Thymus (tissue), 11 donors: ENCODE data around the gene LTN1. TPM values are rescaled to one million over a fixed set of nuclear protein-coding genes. Genes with fewer than 3 reads are reported as not detected.
"Not testable (repeated sequence)": the region's sequence is repeated elsewhere in the genome, so short reads cannot be mapped to it uniquely, and the experiment has no call there.

Experiments used
- DNase-seq, 9 donors: peaks; one replicate each; pipeline ENCODE4 v3.0.0-alpha.2; 2013; ENCODE audit warnings: low spot score in 9 of 9, low read depth in 6 of 9, missing footprints in 1 of 9
- H3K27ac ChIP-seq, 2 donors: one replicate each; pipeline ENCODE4 v1.5.1; 2013; ENCODE audit warnings: control low read depth in 1 of 2, low read depth in 1 of 2, low read length in 1 of 2, mild to moderate bottlenecking in 1 of 2, moderate library complexity in 1 of 2
- H3K27me3 ChIP-seq, 2 donors: one replicate each; pipeline ENCODE4 v1.5.1; 2013; ENCODE audit warnings: low read length in 1 of 2; ENCODE audit not compliant: control insufficient read depth in 2 of 2, insufficient read depth in 1 of 2
- H3K36me3 ChIP-seq, 2 donors: one replicate each; pipeline ENCODE4 v1.5.1; 2013; ENCODE audit warnings: low read length in 1 of 2, mild to moderate bottlenecking in 1 of 2, moderate library complexity in 1 of 2; ENCODE audit not compliant: control insufficient read depth in 2 of 2, insufficient read depth in 2 of 2
- H3K4me1 ChIP-seq, 2 donors: one replicate each; pipeline ENCODE4 v1.5.1; 2013; ENCODE audit warnings: low read length in 2 of 2; ENCODE audit not compliant: control insufficient read depth in 2 of 2, insufficient read depth in 2 of 2
- H3K4me3 ChIP-seq, 2 donors: one replicate each; pipeline ENCODE4 v1.5.1; 2013; ENCODE audit warnings: low read length in 2 of 2, control low read depth in 1 of 2, mild to moderate bottlenecking in 1 of 2
- H3K9me3 ChIP-seq, 2 donors: one replicate each; pipeline ENCODE4 v1.5.1; 2013; ENCODE audit warnings: low read length in 1 of 2, mild to moderate bottlenecking in 1 of 2; ENCODE audit not compliant: control insufficient read depth in 2 of 2, insufficient read depth in 1 of 2
- WGBS: extraction: QIAGEN DNeasy Blood & Tissue Kit; methylation state at CpG from one replicate; pipeline ENCODE4 v1.1.7; 2013; 5-methylcytosine and 5-hydroxymethylcytosine counted together
- polyA plus RNA-seq: library from polyadenylated mRNA; stranded (reverse); fragments of 200-250 nt; gene quantifications from one replicate; pipeline ENCODE4 v1.2.3, GENCODE V29; 2013
- total RNA-seq: library from RNA; stranded (reverse); fragments of 120-200 nt; gene quantifications from one replicate; pipeline ENCODE4 v1.2.4, GENCODE V29; 2013
- donor health status: healthy.

LTN1 gene
- total and polyA plus RNA-seq, 2 donors: 10.4 to 20.9 TPM

- Histone ChIP-seq H3K36me3 (peaks cover 4 to 6% of the 10 kb centered on the region in 2 donors), H3K27me3 (no peaks in the 10 kb centered on the region), H3K4me1 (peaks cover 7 to 20% of the 10 kb centered on the region in 2 donors), H3K27ac (peak within 1 kb of the TSS; percentile 97 to 100), H3K4me3 (peak within 1 kb of the TSS; percentile 76 to 77), H3K9me3 (peaks cover 0 to 3% of the 10 kb centered on the region in 2 donors)
- WGBS: under 1% methylated on average over 48 of the region's 48 CpGs
- peak; percentile 97 to 100 (median 98) for DNase-seq
These were observed 32.0 kb upstream of the LTN1 start, which contains the start of gene USP16 for GRCh38 chr21:29024474-29025327. Gene USP16 (plus strand): TSS chr21:29024668. CDS start chr21:29027914, 3,246 bp downstream.

GRCh38 chr21:29022166-29022565, 29.5 kb upstream of the LTN1 start:
- no peak overlapping the region for H3K4me3 ChIP-seq
- H3K4me1 ChIP-seq: peaks cover 20 to 30% of the 10 kb centered on the region in 2 donors
- H3K9me3 ChIP-seq: peaks cover 0 to 8% of the 10 kb centered on the region in 2 donors
- DNase-seq: no peak
- 91% methylated on average over 4 of the region's 4 CpGs for WGBS
- no peaks in the 10 kb centered on the region for H3K36me3 ChIP-seq
- H3K27ac ChIP-seq: no peak overlapping the region
- no peaks in the 10 kb centered on the region for H3K27me3 ChIP-seq

- Histone ChIP-seq H3K4me3 (peak overlapping the region; percentile 64 to 83), H3K27me3 (no peaks in the 10 kb centered on the region), H3K36me3 (no peaks in the 10 kb centered on the region), H3K9me3 (peaks cover 0 to 4% of the 10 kb centered on the region in 2 donors), H3K4me1 (peaks cover 16 to 20% of the 10 kb centered on the region in 2 donors), H3K27ac (peak overlapping the region in 1 of 2 donors; percentile 83)
- WGBS: 42% methylated on average over 12 of the region's 12 CpGs
- no peak for DNase-seq
These were observed 25.9 kb upstream of the LTN1 start for GRCh38 chr21:29018540-29018939.

GRCh38 chr21:29017639-29018237, 25.1 kb upstream of the LTN1 start:
- 96% methylated on average over 6 of the region's 6 CpGs for WGBS
- H3K9me3 ChIP-seq: peaks cover 0 to 4% of the 10 kb centered on the region in 2 donors
- H3K27ac ChIP-seq: peak overlapping the region in 1 of 2 donors; percentile 3
- DNase-seq: no peak
- H3K4me3 ChIP-seq: peak overlapping the region in 1 of 2 donors; percentile 83
- H3K27me3 ChIP-seq: no peaks in the 10 kb centered on the region
- peaks cover 16 to 17% of the 10 kb centered on the region in 2 donors for H3K4me1 ChIP-seq
- no peaks in the 10 kb centered on the region for H3K36me3 ChIP-seq

GRCh38 chr21:29011236-29011635, 18.6 kb upstream of the LTN1 start:
- DNase-seq, H3K4me3 ChIP-seq, H3K4me1 ChIP-seq, H3K27ac ChIP-seq, H3K9me3 ChIP-seq, H3K27me3 ChIP-seq: not testable (repeated sequence)
- H3K36me3 ChIP-seq: peaks cover 0 to 19% of the 10 kb centered on the region in 2 donors
- over 99% methylated on average over 20 of the region's 30 CpGs for whole genome bisulfite sequencing

GRCh38 chr21:29008367-29008766, 15.7 kb upstream of the LTN1 start:
- Histone ChIP-seq H3K27ac (no peak overlapping the region), H3K4me3 (no peak overlapping the region), H3K9me3 (no peaks in the 10 kb centered on the region), H3K36me3 (peaks cover 0 to 21% of the 10 kb centered on the region in 2 donors), H3K27me3 (no peaks in the 10 kb centered on the region), H3K4me1 (peaks cover under 1% of the 10 kb centered on the region in 2 donors)
- WGBS: 99% methylated on average over 3 of the region's 3 CpGs
- no peak for DNase-seq

GRCh38 chr21:29007810-29008209, 15.1 kb upstream of the LTN1 start:
- no peak overlapping the region for H3K27ac ChIP-seq
- over 99% methylated on average over 3 of the region's 3 CpGs for WGBS
- H3K36me3 ChIP-seq: peaks cover 0 to 21% of the 10 kb centered on the region in 2 donors
- H3K27me3 ChIP-seq: no peaks in the 10 kb centered on the region
- H3K4me1 ChIP-seq: peaks cover 2 to 6% of the 10 kb centered on the region in 2 donors
- DNase-seq: no peak
- no peak overlapping the region for H3K4me3 ChIP-seq
- H3K9me3 ChIP-seq: no peaks in the 10 kb centered on the region

- Histone ChIP-seq H3K27ac (no peak overlapping the region), H3K36me3 (peaks cover 0 to 21% of the 10 kb centered on the region in 2 donors), H3K4me1 (peaks cover 4 to 9% of the 10 kb centered on the region in 2 donors), H3K9me3 (no peaks in the 10 kb centered on the region), H3K27me3 (no peaks in the 10 kb centered on the region), H3K4me3 (no peak overlapping the region)
- 97% methylated on average over 3 of the region's 3 CpGs for WGBS
- no peak for DNase-seq
These were observed 14.5 kb upstream of the LTN1 start for GRCh38 chr21:29007135-29007534.

GRCh38 chr21:29005696-29006095, 13.0 kb upstream of the LTN1 start:
- Histone ChIP-seq H3K4me3 (no peak overlapping the region), H3K4me1 (peaks cover 4 to 9% of the 10 kb centered on the region in 2 donors), H3K27me3 (no peaks in the 10 kb centered on the region), H3K36me3 (peaks cover 0 to 21% of the 10 kb centered on the region in 2 donors), H3K27ac (no peak overlapping the region), H3K9me3 (no peaks in the 10 kb centered on the region)
- 98% methylated on average over 6 of the region's 6 CpGs for WGBS
- no peak for DNase-seq
